Aortic smooth muscle cell (primary cell): ENCODE measurements around the gene CCDC85A. TPM values are rescaled to one million over a fixed set of nuclear protein-coding genes. Genes with fewer than 3 reads are reported as not detected.

Experiments used
- total RNA-seq: library from RNA; depleted of rRNA; stranded (reverse); fragments of >200 nt; gene quantifications from 2 replicates; pipeline ENCODE4 v1.2.3, GENCODE V29; 2014

CCDC85A gene
- 0.13 and 0.19 TPM in 2 replicates for total RNA-seq

GRCh38 chr2:56183643-56184499, at the start of gene CCDC85A:
TSS of gene CCDC85A (plus strand) at chr2:56183990. CDS start at chr2:56184625, 635 bp downstream.

